PC-3 (cell line): ENCODE data around the gene RWDD3. TPM values are rescaled to one million over a fixed set of nuclear protein-coding genes. Genes with fewer than 3 reads are reported as not detected.

Experiments used
- ATAC-seq: fragments of 200-7000 bp; cut with Tn5 transposase; 2 replicates; pipeline ENCODE4 v1.9.1; 2020; ENCODE audit warnings: mild to moderate bottlenecking, moderate library complexity
- BruUV-seq: library from RNA; stranded (reverse); fragments of 400-500 nt; replicated peaks from 2 replicates; lab custom pipeline; 2021; lab: Mats Ljungman, UMichigan
- CTCF ChIA-PET: fragments of 300-600 bp; sonication (Branson Sonifier 250); formaldehyde crosslinking; loops from one replicate; lab custom pipeline; 2022; ENCODE audit warnings: antibody characterized with exemption; lab: Charles Lee
- POLR2A ChIA-PET: fragments of 300-600 bp; sonication (Branson Sonifier 250); formaldehyde crosslinking; loops from one replicate; lab custom pipeline; 2022; ENCODE audit warnings: antibody characterized with exemption; ENCODE audit not compliant: unreplicated experiment; lab: Charles Lee
- DNase-seq: peaks from one replicate; pipeline ENCODE4 v3.0.0-alpha.2; 2015
- H2AFZ ChIP-seq: fragments of 300-600 bp; sonication (generic); 2 replicates; pipeline ENCODE4 v1.6.0; 2016; ENCODE audit warnings: antibody characterized with exemption, low read length
- H3F3A ChIP-seq: fragments of 300-600 bp; sonication (generic); one replicate; pipeline ENCODE4 v1.6.0; 2017; ENCODE audit warnings: antibody characterized with exemption, low read length, control low read depth, mild to moderate bottlenecking; ENCODE audit not compliant: unreplicated experiment
- H3K27ac ChIP-seq: fragments of 300-600 bp; sonication (generic); 2 replicates; pipeline ENCODE4 v1.5.1; 2016; ENCODE audit warnings: mild to moderate bottlenecking, low read length
- H3K27me3 ChIP-seq: fragments of 300-600 bp; sonication (generic); 2 replicates; pipeline ENCODE4 v1.6.1; 2016; ENCODE audit warnings: low read length, mixed read lengths
- H3K36me3 ChIP-seq: fragments of 300-600 bp; sonication (generic); 2 replicates; pipeline ENCODE4 v1.6.1; 2016; ENCODE audit warnings: low read depth, mixed run types, low read length, mixed read lengths
- H3K4me1 ChIP-seq: fragments of 300-600 bp; sonication (generic); 2 replicates; pipeline ENCODE4 v1.5.1; 2016; ENCODE audit warnings: low read length; ENCODE audit not compliant: insufficient read depth
- H3K4me2 ChIP-seq: fragments of 300-600 bp; sonication (generic); 2 replicates; pipeline ENCODE4 v1.6.0; 2016; ENCODE audit warnings: low read length
- H3K4me3 ChIP-seq: fragments of 300-600 bp; sonication (generic); 2 replicates; pipeline ENCODE4 v1.5.1; 2016; ENCODE audit warnings: mild to moderate bottlenecking, low read length, mixed read lengths
- H3K79me2 ChIP-seq: fragments of 300-600 bp; sonication (generic); 2 replicates; pipeline ENCODE4 v1.6.1; 2017; ENCODE audit warnings: low read length, mixed read lengths
- H3K9ac ChIP-seq: fragments of 300-600 bp; sonication (generic); 2 replicates; pipeline ENCODE4 v1.6.0; 2016; ENCODE audit warnings: mild to moderate bottlenecking, low read length
- H3K9me2 ChIP-seq: fragments of 300-600 bp; sonication (generic); replicated peaks from 2 replicates; pipeline ENCODE4 v1.6.1; 2016; ENCODE audit warnings: mixed run types, low read length, mixed read lengths
- H3K9me3 ChIP-seq: fragments of 300-600 bp; sonication (generic); 2 replicates; pipeline ENCODE4 v1.6.1; 2016; ENCODE audit warnings: low read length, mixed read lengths
- H4K20me1 ChIP-seq: fragments of 300-600 bp; sonication (generic); 2 replicates; pipeline ENCODE4 v1.6.1; 2016; ENCODE audit warnings: low read length, mixed read lengths
- EZH2 ChIP-seq: fragments of 300-600 bp; sonication (generic); IDR thresholded peaks from one replicate; pipeline ENCODE4 v1.6.1; 2017; ENCODE audit warnings: antibody characterized with exemption, mild to moderate bottlenecking, low read length; ENCODE audit not compliant: unreplicated experiment
- EZH2phosphoT487 ChIP-seq: fragments of 300-600 bp; sonication (generic); IDR thresholded peaks from 2 replicates; pipeline ENCODE4 v1.6.1; 2018; ENCODE audit warnings: mild to moderate bottlenecking, antibody characterized with exemption, low read length, borderline replicate concordance
- intact Hi-C: fragments of 100-400 bp; cut with micrococcal nuclease; formaldehyde crosslinking; loops from 2 replicates; pipeline ENCODE4 v1.9.0; 2023
- total RNA-seq: library from RNA; depleted of rRNA; stranded (reverse); fragments of >200 nt; gene quantifications from 2 replicates; pipeline ENCODE4 v1.2.3, GENCODE V29; 2014
- TF ChIP-seq, protein P1 (sequence below): fragments of 300-600 bp; sonication (generic); conservative IDR thresholded peaks from 2 replicates; pipeline ENCODE4 v1.5.1; 2017; ENCODE audit warnings: antibody characterized with exemption, low read depth, mild to moderate bottlenecking, low read length

RWDD3 gene
- total RNA-seq, 1 experiment from 2014 or later, result 10.4 TPM

GRCh38 chr1:95219407-95219806, 14.6 kb upstream of the RWDD3 start:
- no peak for ATAC-seq
- CTCF ChIA-PET, result no interaction called here
- no TSS peak for BruUV-seq

GRCh38 chr1:95221306-95221705, 12.7 kb upstream of the RWDD3 start:
- ATAC-seq (no peak), DNase-seq (no peak)
- Histone ChIP-seq H2AFZ (no peak overlapping the region), H3F3A (peaks cover 5% of the 10 kb centered on the region), H3K4me2 (no peak overlapping the region), H3K27ac (no peak overlapping the region), H3K79me2 (no peaks in the 10 kb centered on the region), H3K4me3 (no peak overlapping the region), H3K4me1 (peaks cover 17% of the 10 kb centered on the region), H3K9me3 (no peaks in the 10 kb centered on the region), H3K9ac (no peak overlapping the region), H3K9me2 (no peaks in the 10 kb centered on the region; the same call in 1 of the 2 replicates), H4K20me1 (no peaks in the 10 kb centered on the region), H3K36me3 (no peaks in the 10 kb centered on the region), H3K27me3 (no peaks in the 10 kb centered on the region)
- no TSS peak for BruUV-seq
- POLR2A ChIA-PET, result no interaction called here
- CTCF ChIA-PET, result no interaction called here
- TF ChIP-seq, protein P1, sequence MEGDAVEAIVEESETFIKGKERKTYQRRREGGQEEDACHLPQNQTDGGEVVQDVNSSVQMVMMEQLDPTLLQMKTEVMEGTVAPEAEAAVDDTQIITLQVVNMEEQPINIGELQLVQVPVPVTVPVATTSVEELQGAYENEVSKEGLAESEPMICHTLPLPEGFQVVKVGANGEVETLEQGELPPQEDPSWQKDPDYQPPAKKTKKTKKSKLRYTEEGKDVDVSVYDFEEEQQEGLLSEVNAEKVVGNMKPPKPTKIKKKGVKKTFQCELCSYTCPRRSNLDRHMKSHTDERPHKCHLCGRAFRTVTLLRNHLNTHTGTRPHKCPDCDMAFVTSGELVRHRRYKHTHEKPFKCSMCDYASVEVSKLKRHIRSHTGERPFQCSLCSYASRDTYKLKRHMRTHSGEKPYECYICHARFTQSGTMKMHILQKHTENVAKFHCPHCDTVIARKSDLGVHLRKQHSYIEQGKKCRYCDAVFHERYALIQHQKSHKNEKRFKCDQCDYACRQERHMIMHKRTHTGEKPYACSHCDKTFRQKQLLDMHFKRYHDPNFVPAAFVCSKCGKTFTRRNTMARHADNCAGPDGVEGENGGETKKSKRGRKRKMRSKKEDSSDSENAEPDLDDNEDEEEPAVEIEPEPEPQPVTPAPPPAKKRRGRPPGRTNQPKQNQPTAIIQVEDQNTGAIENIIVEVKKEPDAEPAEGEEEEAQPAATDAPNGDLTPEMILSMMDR, result no peak
- no peak for TF ChIP-seq EZH2phosphoT487
- TF ChIP-seq EZH2, result no peak
- intact Hi-C loops, result no loop called here

More at GRCh38 chr1:95219407-95219806, 14.6 kb upstream of the RWDD3 start:
- H3K9me3 ChIP-seq, result no peaks in the 10 kb centered on the region
- no peaks in the 10 kb centered on the region for H3K36me3 ChIP-seq
- TF ChIP-seq, protein P1, result no peak
- TF ChIP-seq EZH2phosphoT487 (no peak), EZH2 (no peak)
- no peak overlapping the region for H3K4me3 ChIP-seq
- H3K27ac ChIP-seq, result no peak overlapping the region
- no peak overlapping the region for H3K4me2 ChIP-seq
- H2AFZ ChIP-seq, result no peak overlapping the region
- peaks cover 11% of the 10 kb centered on the region for H3K4me1 ChIP-seq
- peaks cover 5% of the 10 kb centered on the region for H3F3A ChIP-seq
- intact Hi-C loops, result no loop called here
- no peaks in the 10 kb centered on the region for H4K20me1 ChIP-seq
- no peak overlapping the region for H3K9ac ChIP-seq
- H3K27me3 ChIP-seq, result no peaks in the 10 kb centered on the region
- no peak for DNase-seq
- H3K9me2 ChIP-seq, result no peaks in the 10 kb centered on the region; the same call in 1 of the 2 replicates
- no peaks in the 10 kb centered on the region for H3K79me2 ChIP-seq
- POLR2A ChIA-PET, result no interaction called here

GRCh38 chr1:95222629-95223028, 11.4 kb upstream of the RWDD3 start:
- Histone ChIP-seq H3K4me3 (no peak overlapping the region), H3K79me2 (no peaks in the 10 kb centered on the region), H4K20me1 (no peaks in the 10 kb centered on the region), H3K9me3 (no peaks in the 10 kb centered on the region), H3K9ac (no peak overlapping the region), H3K27ac (no peak overlapping the region), H3F3A (peaks cover 5% of the 10 kb centered on the region), H3K27me3 (no peaks in the 10 kb centered on the region), H3K9me2 (no peaks in the 10 kb centered on the region; the same call in 1 of the 2 replicates), H3K4me2 (peak overlapping the region; percentile 6; the same call in 1 of the 2 replicates), H2AFZ (no peak overlapping the region), H3K36me3 (no peaks in the 10 kb centered on the region), H3K4me1 (peaks cover 30% of the 10 kb centered on the region)
- POLR2A ChIA-PET, result interaction anchor here (0.6 to 1.0 kb wide), 2 partner anchors 11 to 25 kb away, joined by 4 to 10 read pairs; partner anchors contain the start of gene RWDD3
- TF ChIP-seq EZH2, result no peak
- TF ChIP-seq, protein P1, result no peak
- TF ChIP-seq EZH2phosphoT487, result no peak
- DNase-seq (no peak), ATAC-seq (no peak)
- CTCF ChIA-PET, result interaction anchor here (1.7 kb wide), 1 partner anchor 11 kb away, joined by 13 read pairs; the partner anchor contains the start of gene RWDD3
- intact Hi-C loops, result no loop called here
- BruUV-seq, result no TSS peak
